Right atrium auricular region (tissue), 2 donors: Measurements from ENCODE around the gene INA. TPM values are rescaled to one million over a fixed set of nuclear protein-coding genes. Genes with fewer than 3 reads are reported as not detected.
A peak's percentile ranks its signal among the peaks of the same experiment; 100 is the strongest.

Experiments used
- DNase-seq: peaks from one replicate; pipeline ENCODE4 v3.0.0-alpha.2; 2019; ENCODE audit warnings: low spot score
- H3K27ac ChIP-seq, 2 donors: fragments of 200-600 bp; sonication (generic); 1 replicate in 1 of 2; 2 replicates in 1 of 2; pipeline ENCODE4 v1.5.1; 2016 to 2019
- H3K27me3 ChIP-seq, 2 donors: fragments of 200-600 bp; sonication (generic); one replicate each; pipeline versions ENCODE4 v1.5.1 to v1.6.0; 2017 to 2019
- H3K36me3 ChIP-seq: fragments of 200-600 bp; sonication (generic); one replicate; pipeline ENCODE4 v1.5.1; 2016
- H3K4me1 ChIP-seq, 2 donors: fragments of 200-600 bp; sonication (generic); one replicate each; pipeline versions ENCODE4 v1.5.1 to v1.6.0; 2017 to 2019
- H3K4me3 ChIP-seq, 2 donors: fragments of 200-600 bp; sonication (generic); 1 replicate in 1 of 2; 2 replicates in 1 of 2; pipeline ENCODE4 v1.5.1; 2017 to 2019; ENCODE audit warnings: mild to moderate bottlenecking in 1 of 2, moderate library complexity in 1 of 2
- H3K9me3 ChIP-seq, 2 donors: fragments of 200-600 bp; sonication (generic); one replicate each; pipeline ENCODE4 v1.5.1; 2019
- total RNA-seq, 2 donors: library from RNA; depleted of rRNA; stranded (reverse); fragments of >200 nt; gene quantifications; one replicate each; pipeline ENCODE4 v1.1.0, GENCODE V29; 2016
- TF ChIP-seq, protein P1 (sequence below), 2 donors: fragments of 200-600 bp; sonication (generic); IDR thresholded peaks; one replicate each; pipeline ENCODE4 v1.5.1; 2019; ENCODE audit warnings: antibody characterized with exemption in 2 of 2

Gene INA
- total RNA-seq, 2 donors from 2014 or later: not detected

DNA sequence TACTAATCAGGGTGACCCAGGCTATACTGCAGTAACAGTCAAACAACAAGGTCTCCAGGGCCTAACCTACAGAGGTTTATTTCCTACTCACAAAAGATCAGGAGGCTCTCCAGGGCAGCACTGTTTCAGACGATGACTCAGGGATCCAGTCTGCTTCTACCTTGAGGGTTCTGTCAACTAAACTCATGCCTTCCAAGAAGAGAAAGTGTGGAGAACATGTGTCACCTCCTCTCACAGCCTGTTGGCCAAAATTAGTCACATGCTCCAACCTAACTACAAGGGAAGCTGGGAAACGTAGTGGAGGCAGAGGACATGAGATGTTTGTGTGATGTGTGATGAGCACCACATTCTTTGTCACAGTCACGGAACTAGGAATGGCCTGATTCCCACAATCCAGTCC, 14.7 kb upstream of the INA start:
- H3K9me3 ChIP-seq: no peaks in the 10 kb centered on the region
- H3K4me3 ChIP-seq: no peak overlapping the region
- no peaks in the 10 kb centered on the region for H3K27me3 ChIP-seq
- H3K4me1 ChIP-seq: no peaks in the 10 kb centered on the region
- TF ChIP-seq, protein P1, sequence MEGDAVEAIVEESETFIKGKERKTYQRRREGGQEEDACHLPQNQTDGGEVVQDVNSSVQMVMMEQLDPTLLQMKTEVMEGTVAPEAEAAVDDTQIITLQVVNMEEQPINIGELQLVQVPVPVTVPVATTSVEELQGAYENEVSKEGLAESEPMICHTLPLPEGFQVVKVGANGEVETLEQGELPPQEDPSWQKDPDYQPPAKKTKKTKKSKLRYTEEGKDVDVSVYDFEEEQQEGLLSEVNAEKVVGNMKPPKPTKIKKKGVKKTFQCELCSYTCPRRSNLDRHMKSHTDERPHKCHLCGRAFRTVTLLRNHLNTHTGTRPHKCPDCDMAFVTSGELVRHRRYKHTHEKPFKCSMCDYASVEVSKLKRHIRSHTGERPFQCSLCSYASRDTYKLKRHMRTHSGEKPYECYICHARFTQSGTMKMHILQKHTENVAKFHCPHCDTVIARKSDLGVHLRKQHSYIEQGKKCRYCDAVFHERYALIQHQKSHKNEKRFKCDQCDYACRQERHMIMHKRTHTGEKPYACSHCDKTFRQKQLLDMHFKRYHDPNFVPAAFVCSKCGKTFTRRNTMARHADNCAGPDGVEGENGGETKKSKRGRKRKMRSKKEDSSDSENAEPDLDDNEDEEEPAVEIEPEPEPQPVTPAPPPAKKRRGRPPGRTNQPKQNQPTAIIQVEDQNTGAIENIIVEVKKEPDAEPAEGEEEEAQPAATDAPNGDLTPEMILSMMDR (IDR thresholded peaks at IDR 0.05): no peak
- no peak overlapping the region for H3K27ac ChIP-seq
- no peak for DNase-seq
- H3K36me3 ChIP-seq: no peaks in the 10 kb centered on the region

DNA sequence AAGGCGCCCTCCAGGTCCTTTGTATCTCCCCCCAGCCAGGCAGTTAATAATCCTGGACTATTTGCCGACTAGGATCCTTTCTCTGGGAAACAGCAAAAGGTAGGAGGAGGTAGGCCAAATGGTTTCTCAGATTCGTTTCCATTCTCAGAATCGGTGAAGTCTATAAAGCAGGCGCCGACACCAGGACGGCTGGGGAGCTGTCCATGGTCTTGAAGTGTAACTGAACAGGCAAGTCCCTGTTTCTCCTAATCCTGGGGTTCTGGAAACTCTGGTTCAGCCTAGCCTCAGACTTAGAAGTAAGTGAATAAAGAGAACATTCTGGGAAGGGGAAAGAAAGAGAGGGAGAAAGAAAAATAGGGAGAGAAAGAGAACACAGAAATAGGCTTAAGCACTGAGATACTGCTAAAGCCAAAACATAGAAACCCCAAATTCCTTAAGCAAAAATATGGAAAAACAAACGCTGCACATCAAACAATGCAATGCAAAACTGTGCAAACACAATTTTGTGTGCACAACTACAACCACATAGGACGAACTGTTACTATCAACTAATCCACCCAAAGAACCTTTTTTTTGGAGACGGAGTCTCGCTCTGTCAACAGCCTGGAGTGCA, 11.1 kb upstream of the INA start:
- DNase-seq: peak; percentile 60
- Histone ChIP-seq H3K9me3 (no peaks in the 10 kb centered on the region), H3K4me3 (no peak overlapping the region), H3K27me3 (no peaks in the 10 kb centered on the region), H3K27ac (no peak overlapping the region), H3K4me1 (no peaks in the 10 kb centered on the region), H3K36me3 (no peaks in the 10 kb centered on the region)
- TF ChIP-seq, protein P1 (IDR thresholded peaks at IDR 0.05): no peak

DNA sequence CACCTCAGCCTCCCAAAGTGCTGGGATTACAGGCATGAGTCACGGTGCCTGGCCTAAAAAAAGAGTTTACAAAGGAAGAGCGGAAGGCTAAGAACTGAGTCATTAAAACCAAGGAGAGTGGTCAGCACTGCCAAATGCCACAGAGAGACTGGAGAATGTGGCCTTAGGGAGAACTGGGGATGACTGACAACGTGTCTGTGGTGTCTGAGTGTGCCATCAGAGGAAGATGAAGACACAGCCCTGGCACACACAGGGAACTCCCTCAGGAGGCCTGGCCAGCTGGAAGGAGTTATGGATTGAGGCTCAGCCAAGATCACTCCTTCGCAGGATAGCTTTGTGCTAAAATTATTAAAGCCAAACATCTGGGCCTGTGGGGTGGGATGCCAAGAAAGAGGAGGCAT, 3.9 kb upstream of the INA start:
- Histone ChIP-seq H3K4me1 (peaks cover 0 to 18% of the 10 kb centered on the region in 2 donors), H3K9me3 (no peaks in the 10 kb centered on the region), H3K36me3 (no peaks in the 10 kb centered on the region), H3K4me3 (no peak overlapping the region), H3K27me3 (peaks cover 8 to 18% of the 10 kb centered on the region in 2 donors), H3K27ac (no peak overlapping the region)
- no peak for DNase-seq
- TF ChIP-seq, protein P1 (IDR thresholded peaks at IDR 0.05): no peak

DNA sequence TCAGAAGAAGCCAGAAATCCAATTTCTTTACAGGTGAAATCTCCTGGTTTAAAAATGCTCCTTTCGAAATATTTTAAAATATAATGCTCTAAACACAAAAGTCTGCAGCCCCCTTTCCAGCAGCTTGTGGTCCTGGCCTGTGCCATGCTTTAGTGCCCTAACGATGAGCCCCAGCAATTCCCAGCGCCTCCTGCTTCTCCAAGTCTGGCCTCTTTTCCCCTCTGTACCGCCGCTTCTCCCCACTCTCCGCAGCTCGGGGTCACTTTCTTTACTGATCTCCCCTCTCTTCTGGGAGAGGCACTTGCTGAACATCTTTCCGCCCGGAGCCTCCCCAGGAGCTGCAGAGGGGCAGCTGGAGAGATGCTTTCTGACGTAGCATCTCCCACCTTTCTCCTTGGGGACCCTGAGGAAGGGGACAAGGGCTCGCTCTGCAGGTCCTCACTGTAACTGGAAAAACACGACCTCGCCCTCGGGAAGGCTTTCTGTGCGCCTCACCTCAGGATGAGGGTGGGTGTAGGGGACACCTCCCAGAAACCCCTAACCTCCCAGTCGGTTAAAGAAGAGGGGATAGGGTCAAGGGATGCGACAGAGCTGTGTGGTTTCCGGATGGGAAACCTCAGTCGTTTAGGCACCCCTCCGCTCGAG, 565 bp upstream of the INA start:
- no peak for DNase-seq
- H3K9me3 ChIP-seq: no peaks in the 10 kb centered on the region
- H3K27me3 ChIP-seq: peaks cover 12 to 24% of the 10 kb centered on the region in 2 donors
- H3K27ac ChIP-seq: no peak overlapping the region
- TF ChIP-seq, protein P1 (IDR thresholded peaks at IDR 0.05): no peak
- H3K4me3 ChIP-seq: peak overlapping the region in 1 of 2 donors; percentile 40
- H3K4me1 ChIP-seq: peaks cover 0 to 18% of the 10 kb centered on the region in 2 donors
- H3K36me3 ChIP-seq: no peaks in the 10 kb centered on the region

DNA sequence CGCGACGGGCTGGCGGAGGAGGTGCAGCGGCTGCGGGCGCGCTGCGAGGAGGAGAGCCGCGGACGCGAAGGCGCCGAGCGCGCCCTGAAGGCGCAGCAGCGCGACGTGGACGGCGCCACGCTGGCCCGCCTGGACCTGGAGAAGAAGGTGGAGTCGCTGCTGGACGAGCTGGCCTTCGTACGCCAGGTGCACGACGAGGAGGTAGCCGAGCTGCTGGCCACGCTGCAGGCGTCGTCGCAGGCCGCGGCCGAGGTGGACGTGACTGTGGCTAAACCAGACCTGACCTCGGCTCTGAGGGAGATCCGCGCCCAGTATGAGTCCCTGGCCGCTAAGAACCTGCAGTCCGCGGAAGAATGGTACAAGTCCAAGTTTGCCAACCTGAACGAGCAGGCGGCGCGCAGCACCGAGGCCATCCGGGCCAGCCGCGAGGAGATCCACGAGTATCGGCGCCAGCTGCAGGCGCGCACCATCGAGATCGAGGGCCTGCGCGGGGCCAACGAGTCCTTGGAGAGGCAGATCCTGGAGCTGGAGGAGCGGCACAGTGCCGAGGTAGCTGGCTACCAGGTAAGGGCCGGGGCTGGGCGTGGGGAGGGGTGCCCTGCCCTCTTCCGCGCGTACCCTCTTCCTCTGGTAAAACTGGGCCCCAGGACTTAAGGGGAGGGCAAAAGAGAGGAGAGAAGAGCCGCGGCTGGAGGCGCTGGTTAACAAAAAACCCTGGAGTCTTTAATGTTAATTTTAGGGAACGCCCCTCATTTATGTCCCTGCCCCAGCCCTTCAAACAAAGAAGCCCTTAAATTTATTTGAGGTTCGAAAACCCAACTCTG, 987 bp downstream of the INA start:
- TF ChIP-seq, protein P1 (IDR thresholded peaks at IDR 0.05): no peak
- Histone ChIP-seq H3K9me3 (no peaks in the 10 kb centered on the region), H3K27ac (no peak overlapping the region), H3K4me1 (peaks cover 0 to 18% of the 10 kb centered on the region in 2 donors), H3K36me3 (no peaks in the 10 kb centered on the region), H3K27me3 (peaks cover 12 to 26% of the 10 kb centered on the region in 2 donors), H3K4me3 (peak overlapping the region; percentile 6 to 40)
- DNase-seq: no peak
